Left colon (tissue), 2 donors: ENCODE results near the gene CLDN16. TPM values are rescaled to one million over a fixed set of nuclear protein-coding genes. Genes with fewer than 3 reads are reported as not detected.

Experiments
- ATAC-seq: fragments of 200-7000 bp; cut with Tn5 transposase; one replicate; pipeline ENCODE4 v1.9.1; 2020; ENCODE audit warnings: mild to moderate bottlenecking, moderate library complexity
- DNase-seq, 2 donors: peaks; one replicate each; pipeline ENCODE4 v3.0.0-alpha.2; 2020
- intact Hi-C, 2 donors: fragments of 100-400 bp; cut with DNase I in 1 of 2; cut with micrococcal nuclease in 1 of 2; formaldehyde crosslinking; loops; one replicate each; pipeline versions ENCODE4 v1.11.2 to v1.14.0; 2022; cut with DNase I, micrococcal nuclease
- long read RNA-seq: library from polyadenylated mRNA; unstranded; transcript quantifications from one replicate; pipeline ENCODE4 v2.0.0, GENCODE V29; 2021
- total RNA-seq, 2 donors: library from RNA; stranded (reverse); fragmentation: NEBNext Ultra II Directional; extraction: Animal tissue kit (Norgen Biotek cat#: 25700); gene quantifications; one replicate each; pipeline ENCODE4 v1.2.1, GENCODE V29; 2021
- donor health status: DM: no; HTN: no; CAD: no.
- donor health status: DM: yes; HTN: yes; CAD: no.

Gene CLDN16, protein sequence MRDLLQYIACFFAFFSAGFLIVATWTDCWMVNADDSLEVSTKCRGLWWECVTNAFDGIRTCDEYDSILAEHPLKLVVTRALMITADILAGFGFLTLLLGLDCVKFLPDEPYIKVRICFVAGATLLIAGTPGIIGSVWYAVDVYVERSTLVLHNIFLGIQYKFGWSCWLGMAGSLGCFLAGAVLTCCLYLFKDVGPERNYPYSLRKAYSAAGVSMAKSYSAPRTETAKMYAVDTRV
- under 1 TPM in 1 of 2 donors, not detected in 1; 0.09 TPM for total RNA-seq
- long read RNA-seq, result 0 reads

DNA sequence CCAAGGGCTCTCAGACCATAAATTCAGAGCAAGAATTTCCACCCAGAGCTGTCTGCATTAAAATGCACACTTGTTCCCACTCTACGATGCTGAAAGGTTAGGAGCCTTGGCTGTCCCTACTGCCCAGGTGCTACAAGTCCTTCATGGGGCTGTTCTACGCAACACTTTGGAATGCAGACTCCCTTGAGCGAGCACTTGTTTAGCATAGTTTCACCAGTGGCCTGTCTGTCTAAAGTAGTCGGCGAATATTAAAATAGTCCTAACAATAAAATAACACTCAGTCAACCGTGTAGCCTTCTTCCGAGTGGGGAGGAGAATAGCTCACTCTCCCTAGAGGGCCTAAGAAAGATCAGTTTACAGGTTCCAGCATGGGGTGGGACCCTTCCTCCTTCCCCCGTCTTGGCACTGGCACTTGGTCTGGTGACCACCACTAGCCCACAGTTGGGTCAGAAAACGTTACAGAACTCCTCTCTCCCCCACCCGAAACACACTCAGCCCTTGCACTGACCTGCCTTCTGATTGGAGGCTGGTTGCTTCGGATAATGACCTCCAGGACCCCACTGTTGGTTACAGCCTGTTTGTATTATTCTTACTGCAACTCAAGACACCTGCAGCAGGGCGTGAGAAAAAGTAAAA lies at the start of gene CLDN16:
CLDN16 (plus strand) TSS at position 586 of the 636 bp plus-strand sequence. CDS start 167 bp downstream, outside the sequence.
- intact Hi-C loops, result no loop called here
- DNase-seq, result no peak
- no peak for ATAC-seq

GRCh38 chr3:190338717-190339116 lies 49.2 kb upstream of the CLDN16 start:
- ATAC-seq (no peak), DNase-seq (no peak)
- intact Hi-C loops, result no loop called here

DNA sequence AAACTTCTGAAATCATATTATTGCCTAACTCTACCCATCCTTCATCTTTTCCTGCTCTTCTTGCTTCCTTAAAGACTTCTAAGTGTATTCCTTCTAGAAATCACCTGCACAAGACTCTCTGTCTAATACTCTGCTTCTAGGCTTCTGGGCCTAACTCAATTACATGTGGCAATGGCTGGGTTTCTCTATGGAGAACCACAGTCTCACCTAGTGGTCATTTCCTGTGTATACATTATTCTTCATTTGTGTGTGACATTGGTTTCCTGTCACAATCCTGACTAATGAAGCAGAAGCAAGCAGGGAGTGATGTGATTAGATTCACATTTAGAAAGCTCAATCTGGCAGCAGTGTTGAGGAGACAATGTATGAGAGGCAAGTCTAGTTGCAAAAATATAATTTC lies 48.8 kb upstream of the CLDN16 start:
- ATAC-seq, result no peak
- DNase-seq, result no peak
- intact Hi-C loops, result no loop called here

DNA sequence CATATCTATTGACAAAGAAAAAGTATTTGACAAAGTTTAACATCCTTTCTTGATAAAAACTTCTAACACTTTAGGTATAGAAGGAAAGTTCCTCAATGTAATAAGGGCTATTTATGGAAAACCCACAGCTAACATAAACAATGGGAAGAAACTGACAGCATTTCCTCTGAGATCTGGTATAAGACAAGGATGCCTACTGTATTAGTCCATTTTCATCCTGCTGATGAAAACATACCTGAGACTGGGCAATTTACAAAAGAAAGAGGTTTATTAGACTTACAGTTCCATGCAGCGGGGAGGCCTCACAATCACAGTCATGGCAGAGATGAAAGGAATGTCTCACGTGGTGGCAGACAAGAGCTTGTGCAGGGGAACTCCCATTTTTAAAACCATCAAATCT lies 47.9 kb upstream of the CLDN16 start:
- ATAC-seq, result no peak
- intact Hi-C loops, result no loop called here
- DNase-seq, result no peak

DNA sequence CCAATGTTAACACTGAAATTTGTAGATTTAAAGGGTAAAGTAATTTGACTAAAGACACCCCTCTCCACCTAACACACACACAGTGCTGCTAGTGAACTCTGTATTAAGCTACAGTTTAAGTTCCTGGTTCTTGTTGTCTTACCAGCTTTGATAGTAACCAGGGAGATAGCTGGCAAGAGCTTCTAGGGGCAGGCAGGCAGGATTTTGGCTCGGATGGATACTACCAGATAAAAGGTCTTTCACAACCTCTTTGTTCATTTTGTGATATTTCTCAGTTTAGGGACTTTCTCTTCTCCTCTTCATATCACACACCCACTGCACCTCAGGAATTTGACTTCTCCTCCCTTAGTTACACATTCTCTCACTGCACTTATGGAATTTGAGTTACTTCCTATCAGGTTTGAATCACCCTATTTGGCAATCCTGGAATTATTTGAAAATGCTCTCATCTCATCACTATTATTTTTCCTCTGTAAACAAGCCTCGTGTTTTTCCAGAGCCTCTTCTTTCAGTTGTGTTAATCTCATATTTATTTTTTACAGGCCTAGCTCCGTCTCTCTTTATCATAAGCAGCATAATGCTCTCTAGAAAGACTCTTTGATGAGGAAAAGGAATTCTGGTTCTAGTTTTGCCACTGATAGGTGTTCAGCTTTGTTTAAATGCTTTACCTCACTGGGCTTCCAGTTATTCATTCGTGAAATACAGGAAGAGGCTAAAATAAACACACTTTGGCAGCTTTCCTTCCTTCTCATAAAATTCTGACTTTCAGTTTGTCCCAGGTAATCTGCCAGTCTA lies 42.7 kb upstream of the CLDN16 start:
- ATAC-seq (peak; percentile 90), DNase-seq (peak in 1 of 2 donors; percentile 7)
- intact Hi-C loops, result no loop called here

DNA sequence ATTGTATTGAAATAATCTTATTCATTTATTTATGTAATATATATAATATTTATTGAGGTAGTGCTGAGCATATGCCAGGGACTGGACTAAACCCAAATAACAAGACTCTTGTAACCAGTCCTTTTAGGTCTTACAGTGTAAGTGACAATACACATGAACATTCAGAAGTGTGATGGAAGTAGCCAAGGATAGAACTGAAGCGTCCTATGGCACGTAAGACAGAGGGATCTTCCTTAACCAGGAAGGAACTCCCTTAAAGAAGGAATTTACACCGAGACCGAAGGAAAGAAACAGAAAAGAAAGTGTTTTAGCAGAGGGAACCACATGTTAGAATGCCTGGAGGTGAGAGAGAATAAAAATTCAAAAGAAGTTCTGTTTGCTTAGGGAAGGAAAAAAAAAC lies 42.1 kb upstream of the CLDN16 start:
- ATAC-seq, result peak; percentile 62
- intact Hi-C loops, result no loop called here
- DNase-seq, result no peak

GRCh38 chr3:190346541-190346940 lies 41.4 kb upstream of the CLDN16 start:
- intact Hi-C loops, result no loop called here
- DNase-seq, result no peak
- no peak for ATAC-seq

DNA sequence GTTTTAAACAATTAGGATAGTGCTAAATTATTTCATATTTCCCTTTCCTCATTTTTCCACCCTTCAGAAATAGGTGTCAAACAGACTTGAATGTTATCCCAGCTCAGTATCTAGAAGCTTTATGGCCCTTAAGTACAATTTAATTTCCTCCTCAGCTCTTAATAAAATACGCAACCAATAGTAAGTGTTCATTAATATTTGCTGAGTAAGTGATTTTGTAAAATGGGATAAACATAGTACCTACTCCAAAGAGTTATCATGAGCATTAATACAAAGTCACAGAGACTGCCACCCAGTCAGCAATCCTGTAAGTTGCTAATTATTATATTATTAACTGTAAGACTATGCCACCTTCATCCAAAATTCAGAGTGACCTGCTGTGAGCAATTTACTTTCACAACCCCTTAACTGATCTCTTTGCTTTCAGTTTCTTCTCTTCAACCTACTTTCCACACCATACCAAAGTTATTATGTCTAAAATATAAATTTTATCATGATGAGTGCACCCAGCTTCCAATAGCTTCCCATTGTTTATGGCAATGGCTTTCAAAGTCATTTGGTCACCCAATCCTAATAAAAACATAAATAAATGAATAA lies 35.0 kb upstream of the CLDN16 start:
- ATAC-seq (no peak), DNase-seq (no peak)
- intact Hi-C loops, result no loop called here

DNA sequence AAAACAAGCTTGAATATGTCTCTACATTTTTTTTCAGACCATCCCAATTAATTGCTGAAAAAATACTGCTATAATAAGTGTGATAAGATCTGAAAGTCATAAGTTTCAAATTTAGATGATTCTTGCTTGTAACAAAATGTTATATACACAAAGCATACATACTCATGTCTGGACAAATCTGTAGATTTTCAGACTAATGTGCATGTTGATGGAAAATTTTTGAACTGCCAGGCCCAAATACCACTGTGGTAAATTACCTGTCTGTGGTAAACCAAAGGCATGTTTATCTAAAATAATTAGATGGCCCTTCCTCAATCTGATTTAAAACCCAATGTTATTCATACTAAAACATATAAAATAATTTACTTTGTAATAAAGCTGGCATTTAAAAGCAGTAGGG lies 31.7 kb upstream of the CLDN16 start:
- intact Hi-C loops, result no loop called here
- DNase-seq (no peak), ATAC-seq (no peak)

- DNase-seq (no peak), ATAC-seq (no peak)
- intact Hi-C loops, result no loop called here
These were observed 30.5 kb upstream of the CLDN16 start for GRCh38 chr3:190357468-190357867.

- peak; percentile 50 for ATAC-seq
- intact Hi-C loops, result no loop called here
- no peak for DNase-seq
These were observed 28.1 kb upstream of the CLDN16 start for GRCh38 chr3:190359813-190360212.

GRCh38 chr3:190360228-190360627 lies 27.7 kb upstream of the CLDN16 start:
- no peak for ATAC-seq
- intact Hi-C loops, result no loop called here
- DNase-seq, result no peak

- no peak for ATAC-seq
- no peak for DNase-seq
- intact Hi-C loops, result no loop called here
These were observed 26.2 kb upstream of the CLDN16 start for GRCh38 chr3:190361791-190362190.

- DNase-seq, result no peak
- no peak for ATAC-seq
- intact Hi-C loops, result no loop called here
These were observed 25.7 kb upstream of the CLDN16 start for GRCh38 chr3:190362258-190362657.

- ATAC-seq (no peak), DNase-seq (no peak)
- intact Hi-C loops, result no loop called here
These were observed 21.8 kb upstream of the CLDN16 start for GRCh38 chr3:190366133-190366532.

- intact Hi-C loops, result no loop called here
- no peak for DNase-seq
- no peak for ATAC-seq
These were observed 19.1 kb upstream of the CLDN16 start for GRCh38 chr3:190368881-190369280.

DNA sequence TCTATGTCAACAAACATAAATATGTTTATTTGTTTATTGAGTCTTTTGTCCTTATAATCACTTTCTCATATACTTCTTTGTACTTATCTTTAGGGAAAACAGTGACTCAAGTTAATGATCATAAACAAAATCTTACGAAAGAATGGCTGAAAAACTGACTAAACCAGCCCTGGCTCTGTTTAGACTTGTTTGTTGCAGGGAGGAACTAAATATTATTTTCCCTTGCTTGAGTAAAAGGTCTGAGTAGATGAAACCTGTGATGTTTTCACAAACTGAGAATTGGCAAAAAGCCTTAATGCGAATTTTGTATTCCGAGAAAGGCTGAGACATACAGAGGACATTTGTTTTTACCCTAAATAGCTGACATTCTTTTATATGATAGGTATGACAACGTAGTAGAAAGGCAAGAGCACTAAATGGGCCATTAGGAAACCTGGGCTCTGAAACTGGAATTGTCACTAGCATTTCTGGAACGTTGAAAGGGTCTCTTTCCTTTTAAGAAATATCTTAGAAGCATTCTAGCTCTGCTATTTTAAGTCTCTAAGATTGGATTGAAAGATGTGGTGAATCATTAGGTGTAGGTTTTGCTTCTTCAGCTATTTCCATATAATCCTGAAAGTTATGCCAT lies 18.2 kb upstream of the CLDN16 start:
- ATAC-seq (no peak), DNase-seq (no peak)
- intact Hi-C loops, result no loop called here

DNA sequence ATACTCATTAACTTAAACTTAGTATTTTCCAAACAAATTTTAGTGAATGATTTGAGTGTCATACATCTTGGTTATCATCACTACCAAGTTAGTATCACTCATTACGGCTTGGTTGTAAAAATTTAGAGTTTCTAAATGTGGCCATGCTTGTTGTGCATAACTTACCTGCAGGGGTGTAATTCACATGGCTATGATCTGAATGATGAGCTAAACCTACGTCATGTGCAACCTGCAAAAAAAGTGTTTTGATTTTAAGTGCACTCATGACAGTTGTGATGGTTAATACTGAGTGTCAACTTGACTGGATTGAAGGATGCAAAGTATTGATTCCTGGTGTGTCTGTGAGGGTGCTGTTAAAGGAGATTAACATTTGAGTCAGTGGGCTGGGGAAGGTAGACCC lies 17.6 kb upstream of the CLDN16 start:
- ATAC-seq (no peak), DNase-seq (no peak)
- intact Hi-C loops, result no loop called here

GRCh38 chr3:190371152-190371551 lies 16.8 kb upstream of the CLDN16 start:
- intact Hi-C loops, result no loop called here
- ATAC-seq, result no peak
- no peak for DNase-seq
